NK-92 treated with Interleukin-12 subunit alpha and Interleukin-12 subunit beta, amount 100 ng/mL, for 24 hours (cell line): ENCODE measurements around the gene GSPT2.
"Not testable (repeated sequence)": the region's sequence is repeated elsewhere in the genome, so short reads cannot be mapped to it uniquely, and the experiment has no call there.

Source experiments
- DNase-seq: peaks from one replicate; lab custom pipeline; 2025; lab: John Stamatoyannopoulos, UW

Gene GSPT2

DNA sequence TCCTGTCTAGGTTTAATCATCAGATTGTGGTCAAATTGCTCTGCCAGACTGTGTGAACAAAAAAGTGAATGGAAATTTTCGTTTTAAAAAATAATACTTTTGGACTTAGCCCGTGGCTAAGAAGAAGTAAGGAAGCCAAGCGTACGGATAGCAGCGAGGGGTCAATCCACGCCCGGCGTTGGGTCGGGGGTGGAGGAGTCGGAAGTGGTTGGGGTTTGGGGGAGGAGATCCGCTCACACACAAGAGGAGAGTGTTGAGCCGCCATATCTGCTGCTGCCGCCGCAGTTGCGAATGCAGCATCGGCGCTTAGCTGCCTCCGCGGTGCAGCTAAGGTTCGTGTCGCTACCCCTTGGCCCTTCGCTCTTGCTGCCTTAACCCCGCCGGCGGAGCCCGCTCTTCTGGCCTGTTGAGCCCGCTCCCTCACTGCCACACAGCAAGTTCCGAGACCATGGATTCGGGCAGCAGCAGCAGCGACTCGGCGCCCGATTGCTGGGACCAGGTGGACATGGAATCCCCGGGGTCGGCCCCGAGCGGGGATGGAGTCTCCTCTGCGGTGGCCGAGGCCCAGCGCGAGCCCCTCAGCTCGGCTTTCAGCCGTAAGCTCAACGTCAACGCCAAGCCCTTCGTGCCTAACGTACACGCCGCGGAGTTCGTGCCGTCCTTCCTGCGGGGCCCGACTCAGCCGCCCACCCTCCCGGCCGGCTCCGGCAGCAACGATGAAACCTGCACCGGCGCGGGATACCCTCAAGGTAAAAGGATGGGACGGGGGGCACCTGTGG, at the start of gene GSPT2:
TSS of gene GSPT2 (plus strand) at position 264 of the 779 bp plus-strand sequence. CDS start at position 449, 185 bp downstream.
- no peak for DNase-seq

DNA sequence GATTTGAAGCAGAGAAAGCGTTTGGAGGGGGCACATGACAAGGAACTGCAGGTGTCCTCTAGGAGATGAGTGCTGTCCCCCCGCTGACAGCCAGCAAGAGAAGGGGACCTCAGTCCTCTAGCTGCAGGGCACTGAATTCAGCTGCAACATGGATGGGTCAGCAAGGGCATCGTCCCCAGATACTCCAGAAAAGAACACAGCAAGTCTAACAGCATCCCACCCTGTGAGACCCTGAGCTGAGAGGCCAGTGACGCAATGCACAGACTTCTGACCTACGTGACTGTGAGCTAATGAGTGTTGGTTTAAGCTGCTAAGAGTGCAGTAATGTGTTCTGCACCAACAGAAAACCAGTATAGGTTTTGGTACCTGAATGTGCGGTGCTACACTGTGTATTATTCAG, 49.0 kb upstream of the GSPT2 start:
- DNase-seq: no peak

DNA sequence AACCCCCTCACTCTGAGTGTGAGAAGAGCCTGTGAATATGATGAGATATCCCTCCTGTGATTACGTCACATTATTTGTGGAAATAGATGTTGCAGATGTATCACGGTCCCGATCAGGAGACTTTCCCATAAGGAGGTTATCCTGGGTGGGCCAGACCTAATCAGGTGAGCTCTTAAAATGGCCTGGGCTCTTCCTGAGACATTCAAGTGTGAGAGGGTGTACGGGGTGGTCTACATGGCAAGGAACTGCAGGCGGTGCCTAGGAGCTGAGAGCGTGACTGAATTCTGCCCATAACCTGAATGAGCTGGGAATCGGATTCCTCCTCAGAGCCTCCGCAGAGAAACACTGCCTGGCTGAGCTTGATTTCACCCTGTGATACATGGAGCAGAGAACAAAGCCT, 45.8 kb upstream of the GSPT2 start:
- DNase-seq: no peak

DNA sequence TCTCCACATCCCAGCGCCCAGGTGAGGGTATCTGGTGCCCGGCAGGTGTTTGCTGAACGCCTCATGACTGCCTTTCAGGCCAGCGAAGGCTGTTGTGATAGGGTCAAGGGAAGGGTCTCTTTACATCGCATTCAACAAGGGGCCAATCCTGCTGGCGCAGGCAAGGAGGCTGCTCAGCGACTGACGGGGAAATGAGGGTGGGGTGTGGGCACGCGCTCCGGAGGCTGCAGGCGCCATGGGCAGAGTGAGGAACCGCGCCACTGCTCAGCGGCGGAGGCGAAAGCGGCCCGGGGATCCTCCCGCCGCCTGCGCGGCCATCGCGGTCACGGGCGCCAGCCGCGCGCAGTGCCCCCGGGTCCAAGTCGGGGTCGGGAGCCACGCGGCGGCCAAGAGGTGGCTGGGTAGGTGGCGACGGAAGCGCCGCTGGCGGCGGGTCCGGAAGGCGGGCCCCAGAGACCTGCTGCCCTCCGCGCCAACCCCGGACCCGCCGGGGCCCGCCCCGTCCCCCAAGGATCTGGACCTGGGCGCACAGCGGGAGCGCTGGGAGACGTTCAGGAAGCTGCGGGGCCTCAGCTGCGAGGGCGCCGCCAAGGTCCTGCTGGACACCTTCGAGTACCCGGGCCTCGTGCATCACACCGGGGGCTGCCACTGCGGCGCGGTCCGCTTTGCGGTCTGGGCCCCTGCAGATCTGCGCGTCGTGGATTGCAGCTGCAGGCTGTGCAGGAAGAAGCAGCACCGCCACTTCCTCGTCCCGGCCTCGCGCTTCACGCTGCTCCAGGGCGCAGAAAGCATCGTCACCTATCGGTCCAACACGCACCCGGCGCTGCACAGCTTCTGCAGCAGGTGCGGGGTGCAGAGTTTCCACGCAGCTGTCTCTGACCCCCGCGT, 32.7 kb upstream of the GSPT2 start, which contains the start of gene CENPVL1:
TSS of gene CENPVL1 (plus strand) at position 236 of the 888 bp plus-strand sequence. CDS start at position 236, 0 bp downstream.
- DNase-seq: not testable (repeated sequence)

DNA sequence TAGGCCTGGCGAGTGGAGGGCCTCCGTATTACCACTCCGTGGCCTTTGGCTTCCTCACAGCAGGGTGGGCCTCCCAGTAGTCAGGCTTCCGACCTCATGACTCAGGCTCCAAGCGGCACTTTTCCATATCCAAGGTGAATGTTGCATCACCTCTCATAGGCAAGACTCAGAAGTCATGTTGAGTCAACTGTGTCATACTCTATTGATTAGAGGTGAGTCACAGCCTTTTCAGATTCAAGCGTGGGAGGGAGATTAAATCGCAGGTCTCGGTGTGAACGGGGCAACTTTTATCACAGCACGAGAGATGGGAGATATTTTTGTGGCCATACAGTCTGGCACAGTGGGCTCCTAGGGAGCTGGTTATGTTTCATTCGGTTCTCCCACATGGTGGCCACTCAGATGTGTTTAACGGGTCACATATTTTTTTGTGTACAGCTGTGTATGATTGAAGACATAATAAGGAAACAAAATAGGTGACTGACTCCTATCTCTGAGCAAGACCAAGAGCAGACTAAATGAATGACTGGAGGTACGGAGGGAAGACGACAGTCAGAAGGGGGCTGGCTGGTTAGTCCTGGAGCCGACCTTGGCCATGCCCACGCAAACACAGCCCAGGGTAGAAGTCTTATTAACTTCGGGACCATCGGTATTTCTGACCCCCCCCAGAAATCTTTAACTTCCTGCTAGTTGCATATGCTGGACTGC, 30.1 kb upstream of the GSPT2 start:
- DNase-seq: not testable (repeated sequence)

DNA sequence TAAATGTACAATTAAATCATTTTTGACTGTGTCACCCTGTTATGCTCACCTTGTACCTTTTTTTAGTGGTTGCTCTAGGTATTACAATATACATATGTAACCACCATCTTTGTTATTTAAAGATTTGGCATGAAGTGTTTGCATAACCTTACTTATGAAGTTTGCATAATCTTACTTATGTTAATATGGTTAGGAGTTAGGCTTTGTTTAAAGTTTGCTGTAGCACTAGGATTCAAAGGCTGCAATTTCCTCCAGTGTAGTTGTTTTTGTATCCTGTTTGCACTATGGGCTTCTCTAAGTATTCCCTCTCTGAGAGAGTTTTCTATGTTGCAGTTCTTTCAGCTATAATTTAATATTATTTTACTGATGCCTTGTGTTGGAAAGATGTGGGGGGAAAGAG, 15.0 kb upstream of the GSPT2 start:
- no peak for DNase-seq

DNA sequence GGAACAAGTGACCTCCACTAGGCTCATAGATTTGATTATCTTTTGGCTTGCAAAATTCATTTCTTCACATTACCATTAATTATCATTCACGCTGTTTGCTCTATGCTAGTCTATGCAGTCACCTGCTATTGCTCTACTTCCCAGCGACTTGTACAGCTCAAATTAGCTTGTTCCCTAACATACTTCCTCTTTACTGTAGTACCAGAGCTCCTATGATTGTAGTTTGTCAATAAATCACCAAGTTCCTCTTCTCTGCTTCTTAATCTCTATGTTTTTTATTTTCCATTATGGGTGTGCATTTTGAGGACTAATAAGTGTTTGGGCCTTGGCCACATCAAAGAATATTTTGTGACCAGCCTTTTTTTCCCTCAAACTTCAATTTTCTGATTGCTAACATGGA, 6.2 kb upstream of the GSPT2 start:
- DNase-seq: no peak

DNA sequence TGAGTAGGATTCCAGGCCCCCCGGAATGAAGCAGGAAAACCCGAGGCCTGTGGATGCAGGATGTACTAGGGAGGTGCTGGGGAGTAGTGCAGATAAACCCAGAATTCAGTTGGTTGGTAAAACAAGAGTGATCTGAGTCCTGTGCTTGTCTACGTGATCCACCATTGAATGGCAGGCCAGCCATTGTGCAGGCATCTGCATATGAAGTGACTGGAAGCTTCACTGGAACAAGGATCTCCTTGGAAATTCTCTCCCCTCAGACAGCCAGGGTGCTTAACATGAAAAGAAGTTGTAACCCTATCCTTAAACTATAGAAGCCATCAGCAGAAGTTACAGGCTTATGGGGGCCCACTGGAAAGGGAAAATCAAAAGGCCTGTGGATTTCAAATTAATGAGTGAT, 656 bp upstream of the GSPT2 start:
- no peak for DNase-seq

DNA sequence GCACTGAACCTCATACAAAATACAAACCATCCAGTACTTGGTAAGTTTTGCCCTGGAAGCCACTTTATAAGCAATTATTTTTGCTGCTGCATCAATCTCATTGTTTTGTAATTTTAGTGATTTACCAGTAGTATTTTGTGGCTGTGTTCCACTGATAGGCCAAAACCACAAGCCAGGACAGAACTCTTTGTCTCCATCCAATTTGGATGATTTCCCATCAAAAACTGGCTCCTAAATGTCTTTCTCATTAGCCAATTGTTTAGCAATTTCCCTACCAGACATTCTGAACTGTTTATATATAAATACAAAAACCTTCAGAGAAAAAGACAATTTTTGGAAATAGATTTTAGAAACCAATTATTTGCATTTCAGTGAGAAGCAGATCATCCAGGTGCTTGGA, 4.4 kb downstream of the GSPT2 start:
- DNase-seq: no peak

DNA sequence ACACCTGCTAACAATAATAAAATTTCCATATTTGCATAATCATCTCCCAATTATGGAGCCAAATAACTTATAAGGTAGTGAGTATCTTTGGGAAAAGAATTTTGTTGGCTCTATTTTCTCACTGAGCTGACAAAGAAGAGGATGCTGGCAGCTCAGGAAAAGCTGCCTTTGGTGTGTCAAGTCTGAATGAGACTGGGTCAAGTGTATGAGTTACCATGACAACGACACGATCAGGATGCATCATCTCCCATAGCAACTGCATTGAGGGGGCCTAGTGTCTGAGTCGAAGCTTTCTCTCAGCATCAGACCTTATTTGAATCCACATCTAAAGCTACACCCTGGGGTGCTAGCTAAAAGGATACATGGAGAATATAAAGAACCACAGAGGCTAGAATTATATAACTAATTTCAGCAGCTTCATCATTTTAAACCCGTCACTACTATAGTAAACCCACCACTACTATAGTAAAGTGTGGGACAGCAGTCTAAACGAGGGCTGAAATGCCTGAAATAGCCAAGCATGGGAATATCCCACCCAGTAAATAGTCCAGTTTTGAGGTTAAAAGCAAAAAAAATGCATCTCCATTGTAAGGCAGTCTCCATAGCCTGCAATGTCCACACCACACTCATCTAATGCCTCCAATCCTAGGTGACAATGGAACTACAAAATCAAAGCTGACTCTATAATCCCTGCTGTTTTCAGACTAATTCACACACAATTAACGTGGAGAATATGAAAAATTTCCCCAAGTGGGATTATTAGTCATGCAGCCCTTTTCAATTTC, 16.0 kb downstream of the GSPT2 start:
- no peak for DNase-seq

DNA sequence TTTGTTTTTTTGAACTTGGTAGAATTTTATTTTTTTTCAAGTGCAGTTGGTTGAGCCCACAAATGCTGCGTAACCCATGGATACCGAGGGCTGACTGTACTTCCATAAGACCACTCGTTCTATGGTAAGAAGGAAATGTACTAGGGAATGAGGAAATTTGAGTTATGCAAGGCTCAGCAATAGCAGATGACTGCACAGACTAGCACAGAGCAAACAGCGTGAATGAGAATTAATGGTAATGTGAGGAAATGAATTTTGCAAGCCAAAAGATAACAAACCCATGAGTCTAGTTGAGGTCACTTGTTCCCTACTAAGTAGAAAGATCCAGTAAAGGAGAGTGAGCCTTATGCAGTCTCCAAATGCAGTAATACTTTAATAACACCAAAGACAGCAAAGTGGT, 17.4 kb downstream of the GSPT2 start:
- no peak for DNase-seq

DNA sequence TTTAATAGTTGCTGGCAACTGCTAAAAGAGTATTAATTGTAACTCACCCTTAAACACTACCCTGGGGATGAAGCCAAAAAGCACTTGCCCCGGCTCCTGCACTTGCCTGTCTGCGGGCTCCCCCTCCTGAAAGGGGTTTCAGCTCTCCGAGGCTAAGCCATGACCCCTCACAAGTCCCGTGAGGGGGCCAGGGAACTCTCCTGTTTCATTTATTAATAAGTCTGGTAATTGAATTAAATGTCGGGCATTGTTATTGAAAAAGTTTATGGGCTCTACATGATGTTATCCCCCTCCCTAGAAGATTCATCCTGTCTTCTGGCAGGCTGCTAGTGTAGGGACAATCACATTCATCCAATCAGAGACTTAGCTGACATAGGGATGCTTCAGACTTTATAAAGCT, 23.3 kb downstream of the GSPT2 start:
- no peak for DNase-seq

DNA sequence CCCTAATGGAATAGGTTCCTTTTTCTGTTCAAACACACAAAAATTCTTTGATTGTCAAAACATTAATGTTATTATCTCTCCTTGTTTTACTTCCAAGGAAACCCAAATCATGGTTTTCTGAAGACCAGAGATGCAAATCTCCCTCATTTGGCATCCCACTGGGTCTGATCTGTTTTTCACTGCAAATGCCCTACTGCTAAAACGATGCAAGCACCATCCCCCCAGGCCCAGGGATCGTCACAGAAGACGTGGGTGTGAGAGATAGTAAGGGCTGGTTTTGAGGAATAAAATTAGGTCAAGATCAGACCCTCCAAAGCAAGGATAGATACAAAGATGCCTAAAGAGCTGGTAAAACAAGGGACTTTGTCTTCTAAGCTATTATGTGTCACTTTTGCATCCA, 33.6 kb downstream of the GSPT2 start:
- DNase-seq: no peak

DNA sequence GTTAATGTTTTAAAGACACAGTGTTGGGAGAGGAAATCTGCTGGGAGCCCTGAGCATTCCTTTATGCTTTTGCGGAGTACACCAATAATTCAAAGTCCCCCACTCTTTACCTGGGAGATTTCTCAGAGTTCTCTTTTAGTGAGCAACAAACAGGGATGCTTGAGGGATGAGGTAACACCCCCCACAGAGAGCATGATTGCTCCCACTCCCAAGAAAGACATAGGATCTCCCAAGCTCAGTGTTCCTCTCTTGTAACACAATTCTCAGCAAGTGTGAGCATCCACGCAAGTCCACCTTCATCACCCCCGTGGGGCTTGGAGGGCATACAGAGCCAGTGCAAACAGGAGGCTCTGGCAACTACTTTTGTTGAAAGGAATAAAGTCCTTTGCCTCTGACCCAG, 36.1 kb downstream of the GSPT2 start:
- no peak for DNase-seq

DNA sequence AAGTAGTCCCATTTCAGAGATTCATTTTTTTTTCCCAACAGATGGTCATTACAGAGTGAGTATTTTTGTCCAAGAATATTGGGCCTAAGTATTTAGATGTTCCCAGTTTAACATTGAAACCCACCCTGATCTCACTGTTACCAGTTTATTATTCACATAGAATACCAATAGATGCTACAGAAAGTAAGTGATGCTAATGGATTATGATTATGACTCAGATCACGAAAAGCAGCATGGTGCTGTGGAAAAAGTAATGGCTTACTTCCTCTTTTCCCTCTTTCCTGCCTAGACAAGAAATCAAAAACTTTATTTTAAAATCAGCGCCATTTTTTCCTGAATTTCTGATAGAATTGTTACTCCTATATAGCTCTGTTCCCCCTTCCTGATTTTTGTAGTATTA, 51.9 kb downstream of the GSPT2 start:
- no peak for DNase-seq
